B cell (primary cell): ENCODE data around the gene ARHGDIB. TPM values are rescaled to one million over a fixed set of nuclear protein-coding genes. Genes with fewer than 3 reads are reported as not detected.

Source experiments
- ATAC-seq: fragments of 200-7000 bp; cut with Tn5 transposase; one replicate; pipeline ENCODE4 v1.10.0; 2021; ENCODE audit warnings: low read depth, mild to moderate bottlenecking, moderate number of reproducible peaks, moderate library complexity
- CTCF ChIA-PET: fragments of 350-600 bp; sonication (Branson Sonifier 250); formaldehyde crosslinking; loops from one replicate; lab custom pipeline; 2021; ENCODE audit warnings: antibody characterized with exemption, inconsistent platforms; lab: Charles Lee
- POLR2A ChIA-PET: fragments of 350-600 bp; sonication (Branson Sonifier 250); formaldehyde crosslinking; loops from one replicate; lab custom pipeline; 2021; ENCODE audit warnings: antibody characterized with exemption; lab: Charles Lee
- DNase-seq: peaks from one replicate; pipeline ENCODE4 v3.0.0; 2013
- H2AFZ ChIP-seq: 2 replicates; pipeline ENCODE4 v1.6.1; 2012; ENCODE audit warnings: mild to moderate bottlenecking, low read depth, low read length; ENCODE audit not compliant: insufficient read depth, poor library complexity, severe bottlenecking
- H3K27ac ChIP-seq, 2 donors: 1 replicate in 1 of 2; 2 replicates in 1 of 2; pipeline ENCODE4 v1.5.1; 2012 to 2013; ENCODE audit warnings: low read length in 2 of 2, mild to moderate bottlenecking in 2 of 2, moderate library complexity in 1 of 2
- H3K27me3 ChIP-seq, 4 experiments: fragments of 200-600 bp in 1 of 4; sonication (generic) in 1 of 4; replicated peaks in 1 of 4; 1 replicate in 2 of 4; 2 replicates in 2 of 4; pipeline versions ENCODE4 v1.6.1 to v1.7.0; 2013 to 2016; ENCODE audit warnings: low read length in 3 of 4, mild to moderate bottlenecking in 2 of 4, mixed read lengths in 1 of 4, moderate library complexity in 1 of 4; ENCODE audit not compliant: insufficient read depth in 4 of 4, control insufficient read depth in 3 of 4; ENCODE audit errors: control extremely low read depth in 1 of 4
- H3K36me3 ChIP-seq, 2 experiments: replicated peaks in 1 of 2; 1 replicate in 1 of 2; 2 replicates in 1 of 2; pipeline versions ENCODE4 v1.6.1 to v1.7.1; 2013; ENCODE audit warnings: low read length in 1 of 2; ENCODE audit not compliant: insufficient read depth in 2 of 2, control insufficient read depth in 1 of 2; ENCODE audit errors: control extremely low read depth in 1 of 2, extremely low read depth in 1 of 2
- H3K4me1 ChIP-seq, 2 donors: fragments of 200-600 bp in 1 of 2; sonication (generic) in 1 of 2; 1 replicate in 1 of 2; 2 replicates in 1 of 2; pipeline versions ENCODE4 v1.5.1 to v1.6.1; 2013 to 2017; ENCODE audit warnings: low read length in 2 of 2; ENCODE audit not compliant: control insufficient read depth in 2 of 2, insufficient read depth in 2 of 2
- H3K4me2 ChIP-seq: replicated peaks from 2 replicates; pipeline ENCODE3; 2012; ENCODE audit warnings: mild to moderate bottlenecking, low read depth, low read length; ENCODE audit not compliant: poor library complexity, severe bottlenecking
- H3K4me3 ChIP-seq, 5 experiments: fragments of 200-600 bp in 1 of 5; sonication (generic) in 1 of 5; 1 replicate in 3 of 5; 2 replicates in 2 of 5; pipeline versions ENCODE4 v1.5.1 to v1.7.0; 2011 to 2016; ENCODE audit warnings: low read length in 4 of 5, mild to moderate bottlenecking in 4 of 5, low read depth in 2 of 5, control low read depth in 1 of 5, moderate library complexity in 1 of 5; ENCODE audit not compliant: insufficient read depth in 1 of 5; ENCODE audit errors: control extremely low read depth in 1 of 5, extremely low read depth in 1 of 5
- H3K79me2 ChIP-seq: fragments of 200-600 bp; sonication (generic); one replicate; pipeline ENCODE4 v1.6.0; 2016; ENCODE audit warnings: low read length; ENCODE audit not compliant: control insufficient read depth, insufficient read depth
- H3K9ac ChIP-seq: fragments of 200-600 bp; sonication (generic); 2 replicates; pipeline ENCODE4 v1.6.1; 2017; ENCODE audit warnings: mild to moderate bottlenecking, low read length, moderate library complexity
- H3K9me3 ChIP-seq, 3 donors: one replicate each; pipeline versions ENCODE4 v1.6.1 to v1.7.1; 2013; ENCODE audit warnings: low read length in 2 of 3; ENCODE audit not compliant: control insufficient read depth in 2 of 3, insufficient read depth in 1 of 3; ENCODE audit errors: control extremely low read depth in 1 of 3
- H4K20me1 ChIP-seq: 2 replicates; pipeline ENCODE4 v1.6.0; 2012; ENCODE audit warnings: mild to moderate bottlenecking, low read length; ENCODE audit not compliant: insufficient read depth, control insufficient read depth, poor library complexity, severe bottlenecking
- H3K27ac Mint-ChIP-seq: one replicate; pipeline ENCODE4 v1.8.0; 2021; ENCODE audit warnings: mixed read lengths
- H3K27me3 Mint-ChIP-seq: one replicate; pipeline ENCODE4 v1.8.0; 2021; ENCODE audit warnings: mixed read lengths
- H3K4me1 Mint-ChIP-seq: one replicate; pipeline ENCODE4 v1.8.0; 2021; ENCODE audit warnings: mixed read lengths
- H3K4me3 Mint-ChIP-seq: one replicate; pipeline ENCODE4 v1.8.0; 2021; ENCODE audit warnings: mixed read lengths
- H3K9me3 Mint-ChIP-seq: one replicate; pipeline ENCODE4 v1.8.0; 2022; ENCODE audit warnings: mixed read lengths; ENCODE audit not compliant: insufficient read depth
- CTCF ChIP-seq: fragments of 200-600 bp; IDR thresholded peaks from one replicate; pipeline ENCODE4 v1.8.0; 2022; ENCODE audit warnings: antibody characterized with exemption, mild to moderate bottlenecking
- EZH2 ChIP-seq: IDR thresholded peaks from 2 replicates; pipeline ENCODE4 v1.6.1; 2012; ENCODE audit warnings: borderline replicate concordance, low read depth, mild to moderate bottlenecking, moderate library complexity, low read length; ENCODE audit not compliant: insufficient read depth, poor library complexity, severe bottlenecking
- WGBS: methylation state at CpG from one replicate; pipeline ENCODE4 v1.1.5; 2013; ENCODE audit warnings: missing lambda C conversion rate; ENCODE audit not compliant: insufficient coverage; 5-methylcytosine and 5-hydroxymethylcytosine counted together
- intact Hi-C: fragments of 100-400 bp; cut with micrococcal nuclease; formaldehyde crosslinking; loops from one replicate; pipeline ENCODE4 v1.10.0; 2022
- polyA plus RNA-seq: library from polyadenylated mRNA; depleted of rRNA; stranded (reverse); fragments of >200 nt; gene quantifications from 2 replicates; pipeline ENCODE4 v1.2.3, GENCODE V29; 2012
- total RNA-seq, 2 donors: library from RNA; stranded (reverse); fragments of 120-200 nt in 1 of 2; gene quantifications; 1 replicate in 1 of 2; 2 replicates in 1 of 2; pipeline versions ENCODE4 v1.2.3 to v1.2.4, GENCODE V29; 2013 to 2022

The ARHGDIB gene
- total and polyA plus RNA-seq, 2 donors (not counting 1 experiment from before 2014, with no cell fraction given), result 514 to 826 TPM

- DNase-seq, result peak; percentile 88
- H3K27me3 ChIP-seq, result no peaks in the 10 kb centered on the region
- peak overlapping the region; percentile 65 to 94 for H3K27ac ChIP-seq
- H3K9me3 Mint-ChIP-seq, result no peaks in the 10 kb centered on the region
- no peak for TF ChIP-seq EZH2
- TF ChIP-seq CTCF, result no peak
- peak overlapping the region; percentile 68 for H3K4me2 ChIP-seq
- intact Hi-C loops, result loop anchor here (1.0 to 5.0 kb wide), 4 partner anchors 8 to 101 kb away; no protein-coding TSS in a partner anchor
- peaks cover 58% of the 10 kb centered on the region for H4K20me1 ChIP-seq
- H3K36me3 ChIP-seq, result peaks cover 12 to 83% of the 10 kb centered on the region in 2 experiments
- H3K79me2 ChIP-seq, result peaks cover 92% of the 10 kb centered on the region
- WGBS, result 0% methylated on average over 1 of the region's 3 CpGs
- ChIA-PET POLR2A (interaction anchor here (0.6 to 1.7 kb wide), 3 partner anchors 9 to 41 kb away, joined by 3 to 5 read pairs (median 3); no protein-coding TSS in a partner anchor), CTCF (interaction anchor here (0.8 to 1.9 kb wide), 7 partner anchors 9 to 173 kb away, joined by 3 to 12 read pairs (median 4); partner anchors contain the start of gene ERP27)
- peak; percentile 94 for ATAC-seq
- H3K9ac ChIP-seq, result peak overlapping the region; percentile 30
- H3K4me3 ChIP-seq, result peak overlapping the region in 3 of 5 experiments; percentile 26 to 53 (median 27)
- no peaks in the 10 kb centered on the region for H3K27me3 Mint-ChIP-seq
- H3K4me3 Mint-ChIP-seq, result peak overlapping the region; percentile 84
- peaks cover 72% of the 10 kb centered on the region for H3K4me1 Mint-ChIP-seq
- H3K4me1 ChIP-seq, result peaks cover 61 to 71% of the 10 kb centered on the region in 2 donors
- H3K27ac Mint-ChIP-seq, result peak overlapping the region; percentile 97
- no peaks in the 10 kb centered on the region for H3K9me3 ChIP-seq
- H2AFZ ChIP-seq, result no peak overlapping the region
Observed at GRCh38 chr12:14948672-14949071, 12.7 kb downstream of the ARHGDIB start.

- Histone ChIP-seq H3K9me3 (no peaks in the 10 kb centered on the region), H4K20me1 (peaks cover 56% of the 10 kb centered on the region), H3K4me1 (peaks cover 43 to 52% of the 10 kb centered on the region in 2 donors), H3K27ac (peak overlapping the region; percentile 9 to 94), H3K27me3 (no peaks in the 10 kb centered on the region), H3K79me2 (peaks cover 73% of the 10 kb centered on the region), H3K9ac (no peak overlapping the region), H3K4me3 (no peak overlapping the region), H3K4me2 (no peak overlapping the region), H2AFZ (no peak overlapping the region), H3K36me3 (peaks cover 12 to 95% of the 10 kb centered on the region in 2 experiments)
- TF ChIP-seq EZH2 (no peak), CTCF (no peak)
- Mint-ChIP-seq H3K27me3 (no peaks in the 10 kb centered on the region), H3K9me3 (no peaks in the 10 kb centered on the region), H3K4me3 (no peak overlapping the region), H3K4me1 (peaks cover 55% of the 10 kb centered on the region), H3K27ac (peak overlapping the region; percentile 70)
- WGBS, result no CpG with 5 or more reads among the region's 1 CpG
- DNase-seq, result no peak
- ChIA-PET CTCF (no interaction called here), POLR2A (no interaction called here)
- intact Hi-C loops, result loop anchor here (5.0 kb wide), 1 partner anchor 100 kb away; no protein-coding TSS in a partner anchor
- no peak for ATAC-seq
Observed at GRCh38 chr12:14946861-14947260, 14.5 kb downstream of the ARHGDIB start.
